GM12873 (cell line): ENCODE data around the gene PTPRM.

Source experiments
- TF ChIP-seq, protein P1 (sequence below): IDR thresholded peaks from 2 replicates; pipeline ENCODE4 v1.5.1; 2012; ENCODE audit warnings: low read depth, mild to moderate bottlenecking, moderate library complexity, low read length, control low read depth; ENCODE audit not compliant: insufficient read depth; ENCODE audit errors: missing control alignments

The PTPRM gene

DNA sequence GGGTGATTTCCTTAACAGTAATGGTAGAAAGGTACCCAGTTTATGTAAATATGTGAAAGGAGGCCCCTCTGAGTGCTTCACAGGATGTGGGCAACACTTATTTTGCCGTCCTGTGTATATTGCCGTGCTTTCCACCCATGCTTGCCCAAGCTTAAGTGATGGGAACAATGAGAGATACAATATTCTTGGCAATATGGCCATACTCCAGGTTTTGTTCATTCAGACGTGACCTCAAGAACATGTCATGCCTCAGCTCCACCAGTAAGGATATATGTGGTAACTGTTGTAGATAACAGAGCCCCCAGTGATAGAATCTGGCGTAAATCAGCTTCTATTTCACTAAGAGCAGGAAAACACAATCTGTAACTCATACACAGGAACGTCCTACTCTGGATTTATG is 318.7 kb downstream of the PTPRM start:
- TF ChIP-seq, protein P1, sequence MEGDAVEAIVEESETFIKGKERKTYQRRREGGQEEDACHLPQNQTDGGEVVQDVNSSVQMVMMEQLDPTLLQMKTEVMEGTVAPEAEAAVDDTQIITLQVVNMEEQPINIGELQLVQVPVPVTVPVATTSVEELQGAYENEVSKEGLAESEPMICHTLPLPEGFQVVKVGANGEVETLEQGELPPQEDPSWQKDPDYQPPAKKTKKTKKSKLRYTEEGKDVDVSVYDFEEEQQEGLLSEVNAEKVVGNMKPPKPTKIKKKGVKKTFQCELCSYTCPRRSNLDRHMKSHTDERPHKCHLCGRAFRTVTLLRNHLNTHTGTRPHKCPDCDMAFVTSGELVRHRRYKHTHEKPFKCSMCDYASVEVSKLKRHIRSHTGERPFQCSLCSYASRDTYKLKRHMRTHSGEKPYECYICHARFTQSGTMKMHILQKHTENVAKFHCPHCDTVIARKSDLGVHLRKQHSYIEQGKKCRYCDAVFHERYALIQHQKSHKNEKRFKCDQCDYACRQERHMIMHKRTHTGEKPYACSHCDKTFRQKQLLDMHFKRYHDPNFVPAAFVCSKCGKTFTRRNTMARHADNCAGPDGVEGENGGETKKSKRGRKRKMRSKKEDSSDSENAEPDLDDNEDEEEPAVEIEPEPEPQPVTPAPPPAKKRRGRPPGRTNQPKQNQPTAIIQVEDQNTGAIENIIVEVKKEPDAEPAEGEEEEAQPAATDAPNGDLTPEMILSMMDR: no peak

DNA sequence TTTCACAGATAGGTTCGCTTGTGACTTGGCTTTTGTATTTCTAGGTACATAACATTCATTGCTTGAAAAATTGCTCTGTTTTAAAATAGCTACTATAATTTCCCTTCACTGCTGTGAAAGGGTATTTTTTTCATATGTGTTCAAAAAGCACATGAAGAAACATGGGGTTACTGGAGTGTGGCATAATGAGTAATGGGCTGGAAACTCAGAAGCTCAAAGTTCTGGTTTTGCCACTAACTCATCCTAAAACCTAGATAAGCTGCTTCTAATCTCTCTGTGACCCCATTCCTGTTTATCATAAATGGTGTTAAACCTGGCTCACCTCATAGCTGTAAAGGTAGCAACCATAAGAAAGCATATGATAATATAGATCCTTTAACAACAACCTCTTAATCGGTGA is 319.3 kb downstream of the PTPRM start:
- TF ChIP-seq, protein P1: no peak

DNA sequence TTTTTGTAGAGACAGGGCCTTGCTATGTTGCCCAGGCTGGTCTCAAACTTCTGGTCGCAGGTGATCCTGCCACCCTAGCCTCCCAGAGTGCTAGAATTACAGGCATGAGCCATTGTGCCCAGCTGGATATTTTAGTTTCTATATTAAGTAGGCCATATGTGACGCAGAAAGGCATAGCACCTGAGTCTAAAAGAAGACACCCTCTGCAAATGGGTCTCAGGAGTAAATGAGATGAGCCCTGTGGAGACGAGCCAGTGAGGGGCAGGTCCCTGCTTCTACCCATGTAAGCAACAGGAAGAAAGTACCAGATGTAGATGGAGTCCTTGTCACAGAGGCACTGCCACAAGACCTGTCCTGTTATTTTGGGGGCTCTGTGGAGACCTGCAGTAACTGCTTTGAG is 322.4 kb downstream of the PTPRM start:
- TF ChIP-seq, protein P1: no peak

- TF ChIP-seq, protein P1: no peak
Observed at GRCh38 chr18:7890075-7890474, 323.0 kb downstream of the PTPRM start.

- TF ChIP-seq, protein P1: no peak
Observed at GRCh38 chr18:7892556-7892955, 325.4 kb downstream of the PTPRM start.

- TF ChIP-seq, protein P1: no peak
Observed at GRCh38 chr18:7894592-7894991, 327.5 kb downstream of the PTPRM start.

DNA sequence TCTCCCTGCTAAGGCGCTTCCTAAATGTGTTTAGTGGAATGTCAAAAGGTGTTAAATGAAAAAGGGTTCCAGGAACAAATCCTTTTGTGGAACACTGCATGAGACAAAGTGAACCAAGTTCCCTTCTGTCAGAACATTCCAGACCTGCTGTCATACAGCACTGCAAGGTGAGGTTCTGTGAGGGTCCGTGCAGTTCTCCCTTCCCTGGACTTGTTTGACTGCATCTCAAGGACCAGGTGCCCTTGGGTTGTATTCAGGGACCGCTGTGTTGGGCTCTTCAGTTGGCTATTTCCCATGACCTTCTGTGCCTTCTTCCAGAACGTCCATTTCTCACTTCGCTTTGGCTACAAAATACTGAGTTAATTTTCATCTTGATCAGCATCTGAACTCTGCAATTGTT is 328.2 kb downstream of the PTPRM start:
- TF ChIP-seq, protein P1: no peak
